ENCODE measurements around the gene U2AF1L4. TPM values are rescaled to one million over a fixed set of nuclear protein-coding genes. Genes with fewer than 3 reads are reported as not detected.

U2AF1L4 gene
- total RNA-seq, 4 donors from 2014 or later, result 34.8 to 122 (median 44.9) TPM

- WGBS, 2 donors (ENCODE audit: low coverage in 1 of 2), result 87 to 100% methylated on average over 1 to 20 of the region's 20 CpGs
- intact Hi-C loops (cut with DNase I; ENCODE audit: low total_unique reads) (no loop called here), in situ Hi-C loops (cut with MboI; ENCODE audit: low pct_ligation_motif_present in 1 of 4, low pct_unique_long_range_greater_than_20kb in 1 of 4, low sequenced_read_pairs in 3 of 4) (no loop called here)
These were observed 8.6 kb upstream of the U2AF1L4 start for GRCh38 chr19:35753634-35754369.

GRCh38 chr19:35752746-35753350 lies 7.6 kb upstream of the U2AF1L4 start:
- peak; percentile 7 for DNase-seq
- H3K36me3 ChIP-seq, result peaks cover 0 to 14% (median 3%) of the 10 kb centered on the region in 4 donors
- 95% methylated on average over 20 of the region's 20 CpGs; no CpG with 5 or more reads in 1 of the 2 donors for WGBS, 2 donors (ENCODE audit: low coverage in 1 of 2)
- TF ChIP-seq EP300 (IDR thresholded peaks at IDR 0.05; ENCODE audit: low read depth) (no peak), POLR2A (IDR thresholded peaks at IDR 0.05) (no peak), POLR2AphosphoS5 (IDR thresholded peaks at IDR 0.05) (no peak)
- TF ChIP-seq, protein P1, sequence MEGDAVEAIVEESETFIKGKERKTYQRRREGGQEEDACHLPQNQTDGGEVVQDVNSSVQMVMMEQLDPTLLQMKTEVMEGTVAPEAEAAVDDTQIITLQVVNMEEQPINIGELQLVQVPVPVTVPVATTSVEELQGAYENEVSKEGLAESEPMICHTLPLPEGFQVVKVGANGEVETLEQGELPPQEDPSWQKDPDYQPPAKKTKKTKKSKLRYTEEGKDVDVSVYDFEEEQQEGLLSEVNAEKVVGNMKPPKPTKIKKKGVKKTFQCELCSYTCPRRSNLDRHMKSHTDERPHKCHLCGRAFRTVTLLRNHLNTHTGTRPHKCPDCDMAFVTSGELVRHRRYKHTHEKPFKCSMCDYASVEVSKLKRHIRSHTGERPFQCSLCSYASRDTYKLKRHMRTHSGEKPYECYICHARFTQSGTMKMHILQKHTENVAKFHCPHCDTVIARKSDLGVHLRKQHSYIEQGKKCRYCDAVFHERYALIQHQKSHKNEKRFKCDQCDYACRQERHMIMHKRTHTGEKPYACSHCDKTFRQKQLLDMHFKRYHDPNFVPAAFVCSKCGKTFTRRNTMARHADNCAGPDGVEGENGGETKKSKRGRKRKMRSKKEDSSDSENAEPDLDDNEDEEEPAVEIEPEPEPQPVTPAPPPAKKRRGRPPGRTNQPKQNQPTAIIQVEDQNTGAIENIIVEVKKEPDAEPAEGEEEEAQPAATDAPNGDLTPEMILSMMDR (IDR thresholded peaks at IDR 0.05), result no peak
- peaks cover 17 to 48% (median 44%) of the 10 kb centered on the region in 4 donors for H3K4me1 ChIP-seq
- H3K27ac ChIP-seq, result peak overlapping the region in 1 of 4 donors; percentile 99
- intact Hi-C loops (cut with DNase I; ENCODE audit: low total_unique reads), result no loop called here
- H3K27me3 ChIP-seq, result peaks cover 3% of the 10 kb centered on the region
- no peak overlapping the region for H3K4me3 ChIP-seq
- H3K9me3 ChIP-seq, result no peaks in the 10 kb centered on the region
- in situ Hi-C loops (cut with MboI; ENCODE audit: low pct_ligation_motif_present in 1 of 4, low pct_unique_long_range_greater_than_20kb in 1 of 4, low sequenced_read_pairs in 3 of 4), result no loop called here

More at GRCh38 chr19:35753634-35754369, 8.6 kb upstream of the U2AF1L4 start:
- DNase-seq, result peak; percentile 9
- Histone ChIP-seq H3K9me3 (no peaks in the 10 kb centered on the region), H3K4me3 (no peak overlapping the region), H3K4me1 (peaks cover 18 to 48% (median 44%) of the 10 kb centered on the region in 4 donors), H3K27me3 (peaks cover 3% of the 10 kb centered on the region), H3K36me3 (peaks cover 0 to 14% (median 3%) of the 10 kb centered on the region in 4 donors), H3K27ac (peak overlapping the region; percentile 96 to 99 (median 97))
- TF ChIP-seq POLR2AphosphoS5 (IDR thresholded peaks at IDR 0.05), result no peak
- no peak for TF ChIP-seq POLR2A (IDR thresholded peaks at IDR 0.05)
- TF ChIP-seq EP300 (IDR thresholded peaks at IDR 0.05; ENCODE audit: low read depth), result no peak

DNA sequence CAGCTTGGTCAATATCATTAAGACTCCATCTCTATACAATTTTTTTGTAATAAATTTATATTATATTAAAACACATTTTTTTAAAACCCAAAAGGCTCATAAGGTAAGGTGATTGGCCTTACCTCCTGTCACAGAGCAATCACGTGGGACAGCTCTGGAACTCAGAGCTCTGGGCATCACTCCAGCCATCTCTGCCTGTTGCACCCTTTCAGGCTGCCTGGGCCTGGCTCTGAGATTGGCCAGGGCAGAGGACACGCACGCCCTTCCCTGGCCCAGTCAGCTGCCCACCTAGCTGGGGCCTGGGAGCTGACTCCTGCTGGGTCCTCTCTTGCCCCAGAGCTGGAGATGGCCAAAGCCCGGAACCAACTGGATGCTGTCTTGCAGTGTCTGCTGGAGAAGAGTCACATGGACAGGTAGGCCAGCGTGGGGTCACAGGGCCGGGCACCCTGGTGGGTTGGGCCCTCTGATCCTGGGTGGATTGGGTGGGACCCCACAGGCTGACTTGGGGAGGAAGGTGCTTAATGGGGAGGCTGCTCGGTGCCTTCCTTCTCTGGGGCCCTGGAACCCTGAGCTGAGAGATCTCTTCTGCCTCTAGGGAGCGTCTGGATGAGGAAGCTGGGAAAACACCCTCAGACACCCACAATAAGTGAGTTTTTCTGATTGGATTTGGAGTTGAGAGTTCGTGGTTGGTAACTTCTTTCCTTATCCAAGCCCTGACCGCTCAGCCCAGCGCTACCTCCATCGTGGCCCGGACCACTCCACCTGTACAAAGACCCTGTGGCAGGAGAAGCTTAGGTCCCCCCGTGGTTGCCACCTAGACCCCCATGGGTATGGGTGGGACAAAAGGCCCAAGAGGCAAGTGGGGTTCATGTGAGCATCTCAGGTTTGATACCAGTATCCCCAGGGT lies 6.9 kb upstream of the U2AF1L4 start:
- Histone ChIP-seq H3K27ac (peak overlapping the region in 1 of 4 donors; percentile 32), H3K27me3 (peaks cover 3% of the 10 kb centered on the region), H3K36me3 (peaks cover 0 to 14% (median 3%) of the 10 kb centered on the region in 4 donors), H3K4me1 (peaks cover 19 to 45% (median 41%) of the 10 kb centered on the region in 4 donors), H3K9me3 (no peaks in the 10 kb centered on the region), H3K4me3 (no peak overlapping the region)
- peak; percentile 8 for DNase-seq
- TF ChIP-seq POLR2A (IDR thresholded peaks at IDR 0.05), result no peak
- no peak for TF ChIP-seq EP300 (IDR thresholded peaks at IDR 0.05; ENCODE audit: low read depth)
- TF ChIP-seq, protein P1 (IDR thresholded peaks at IDR 0.05), result no peak
- TF ChIP-seq POLR2AphosphoS5 (IDR thresholded peaks at IDR 0.05), result no peak
- WGBS, 2 donors (ENCODE audit: low coverage in 1 of 2), result 85 to 100% methylated on average over 1 to 14 of the region's 14 CpGs
- intact Hi-C loops (cut with DNase I; ENCODE audit: low total_unique reads), result no loop called here
- in situ Hi-C loops (cut with MboI; ENCODE audit: low pct_ligation_motif_present in 1 of 4, low pct_unique_long_range_greater_than_20kb in 1 of 4, low sequenced_read_pairs in 3 of 4), result no loop called here

GRCh38 chr19:35750167-35750566 lies 4.9 kb upstream of the U2AF1L4 start:
- Histone ChIP-seq H3K4me3 (no peak overlapping the region), H3K27ac (no peak overlapping the region), H3K27me3 (no peaks in the 10 kb centered on the region), H3K4me1 (peaks cover 19 to 38% (median 32%) of the 10 kb centered on the region in 4 donors), H3K36me3 (peaks cover 0 to 14% (median 3%) of the 10 kb centered on the region in 4 donors), H3K9me3 (no peaks in the 10 kb centered on the region)
- in situ Hi-C loops (cut with MboI; ENCODE audit: low pct_ligation_motif_present in 1 of 4, low pct_unique_long_range_greater_than_20kb in 1 of 4, low sequenced_read_pairs in 3 of 4), result no loop called here
- no peak for DNase-seq
- 89 to 90% methylated on average over 2 to 5 of the region's 5 CpGs for WGBS, 2 donors (ENCODE audit: low coverage in 1 of 2)
- intact Hi-C loops (cut with DNase I; ENCODE audit: low total_unique reads), result no loop called here
- no peak for TF ChIP-seq EP300 (IDR thresholded peaks at IDR 0.05; ENCODE audit: low read depth)
- TF ChIP-seq, protein P1 (IDR thresholded peaks at IDR 0.05), result no peak
- no peak for TF ChIP-seq POLR2AphosphoS5 (IDR thresholded peaks at IDR 0.05)
- no peak for TF ChIP-seq POLR2A (IDR thresholded peaks at IDR 0.05)

Data from transverse colon (tissue), 4 donors.